C4-2B (cell line): Measurements from ENCODE around the gene CGA.

Experiments
- CTCF ChIP-seq: fragments of 450-650 bp; conservative IDR thresholded peaks from 2 replicates; pipeline ENCODE4 v1.5.1; 2017; ENCODE audit warnings: mild to moderate bottlenecking
- ZFX ChIP-seq: fragments of 450-650 bp; IDR thresholded peaks from 2 replicates; pipeline ENCODE4 v1.6.1; 2017

DNA sequence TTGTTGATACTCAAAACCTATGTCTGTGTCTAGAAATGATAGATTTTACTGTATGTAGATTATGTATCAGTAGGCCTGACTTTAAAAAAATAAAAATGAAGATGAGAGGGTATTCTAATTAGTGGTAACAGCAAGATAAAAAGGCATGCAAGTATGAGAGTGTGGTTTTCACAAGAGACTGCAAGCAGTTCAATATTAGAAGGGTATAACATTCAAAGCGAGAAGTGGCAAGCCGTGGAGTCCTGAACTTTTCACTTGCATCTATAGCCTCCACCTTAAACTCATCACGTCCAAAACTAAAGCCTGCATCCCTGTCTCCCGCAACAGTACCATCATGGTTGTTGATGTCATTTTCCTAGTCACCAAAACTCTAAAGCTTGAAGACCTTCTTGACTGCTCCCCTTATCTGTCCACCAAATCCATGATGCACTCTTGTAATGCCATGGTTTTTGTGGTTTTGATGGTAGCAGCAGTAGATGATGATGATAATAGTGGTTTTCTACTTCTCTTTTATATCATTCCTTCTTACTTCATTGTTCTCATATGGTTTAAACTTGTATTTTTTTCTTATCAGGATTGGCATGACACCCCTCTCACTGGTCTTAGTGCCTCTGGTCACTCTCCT lies 9.2 kb upstream of the CGA start:
- TF ChIP-seq CTCF = no peak
- no peak for TF ChIP-seq ZFX
